22Rv1 (cell line): ENCODE results near the gene SSR4.

Source experiments
- CTCF ChIP-seq: fragments of 450-650 bp; IDR thresholded peaks from 2 replicates; pipeline ENCODE4 v1.5.1; 2017; ENCODE audit warnings: mild to moderate bottlenecking
- ZFX ChIP-seq: fragments of 450-650 bp; IDR thresholded peaks from 2 replicates; pipeline ENCODE4 v1.6.1; 2017; ENCODE audit warnings: antibody characterized with exemption, borderline replicate concordance

GRCh38 chrX:153782313-153782712 lies 12.2 kb upstream of the SSR4 start:
- 0 out of 2 replicates have a peak, but pooled peaks have one; percentile 18 for TF ChIP-seq CTCF
- no peak for TF ChIP-seq ZFX
